Measurements from ENCODE around the gene TTYH2.

Gene TTYH2

GRCh38 chr17:74212913-74213791 is at the start of gene TTYH2:
TTYH2 (plus strand) TSS chr17:74213571; CDS start chr17:74213588, 17 bp downstream.
- TF ChIP-seq GATA2 (IDR thresholded peaks at IDR 0.05; ENCODE audit: low read depth, low read length) (no peak), GATA3 (IDR thresholded peaks at IDR 0.05; ENCODE audit: low read depth, low read length) (no peak)

GRCh38 chr17:74163836-74164235 is 49.5 kb upstream of the TTYH2 start:
- no peak for TF ChIP-seq GATA3 (IDR thresholded peaks at IDR 0.05; ENCODE audit: low read depth, low read length)
- TF ChIP-seq GATA2 (IDR thresholded peaks at IDR 0.05; ENCODE audit: low read depth, low read length), result no peak

GRCh38 chr17:74164446-74165045 is 48.8 kb upstream of the TTYH2 start:
- no peak for TF ChIP-seq GATA2 (IDR thresholded peaks at IDR 0.05; ENCODE audit: low read depth, low read length)
- TF ChIP-seq GATA3 (IDR thresholded peaks at IDR 0.05; ENCODE audit: low read depth, low read length), result no peak

- TF ChIP-seq GATA3 (IDR thresholded peaks at IDR 0.05; ENCODE audit: low read depth, low read length) (no peak), GATA2 (IDR thresholded peaks at IDR 0.05; ENCODE audit: low read depth, low read length) (no peak)
Observed at GRCh38 chr17:74165797-74166365, 47.5 kb upstream of the TTYH2 start.

- TF ChIP-seq GATA3 (IDR thresholded peaks at IDR 0.05; ENCODE audit: low read depth, low read length), result no peak
- TF ChIP-seq GATA2 (IDR thresholded peaks at IDR 0.05; ENCODE audit: low read depth, low read length), result no peak
Observed at GRCh38 chr17:74170924-74171323, 42.4 kb upstream of the TTYH2 start.

- TF ChIP-seq GATA2 (IDR thresholded peaks at IDR 0.05; ENCODE audit: low read depth, low read length) (no peak), GATA3 (IDR thresholded peaks at IDR 0.05; ENCODE audit: low read depth, low read length) (no peak)
Observed at GRCh38 chr17:74172700-74173099, 40.7 kb upstream of the TTYH2 start.

GRCh38 chr17:74176546-74177001 is 36.8 kb upstream of the TTYH2 start:
- no peak for TF ChIP-seq GATA3 (IDR thresholded peaks at IDR 0.05; ENCODE audit: low read depth, low read length)
- no peak for TF ChIP-seq GATA2 (IDR thresholded peaks at IDR 0.05; ENCODE audit: low read depth, low read length)

- TF ChIP-seq GATA2 (IDR thresholded peaks at IDR 0.05; ENCODE audit: low read depth, low read length) (no peak), GATA3 (IDR thresholded peaks at IDR 0.05; ENCODE audit: low read depth, low read length) (no peak)
Observed at GRCh38 chr17:74177018-74177450, 36.3 kb upstream of the TTYH2 start.

- TF ChIP-seq GATA3 (IDR thresholded peaks at IDR 0.05; ENCODE audit: low read depth, low read length), result no peak
- no peak for TF ChIP-seq GATA2 (IDR thresholded peaks at IDR 0.05; ENCODE audit: low read depth, low read length)
Observed at GRCh38 chr17:74179576-74179975, 33.8 kb upstream of the TTYH2 start.

- no peak for TF ChIP-seq GATA3 (IDR thresholded peaks at IDR 0.05; ENCODE audit: low read depth, low read length)
- TF ChIP-seq GATA2 (IDR thresholded peaks at IDR 0.05; ENCODE audit: low read depth, low read length), result no peak
Observed at GRCh38 chr17:74180336-74180735, 33.0 kb upstream of the TTYH2 start.

- TF ChIP-seq GATA3 (IDR thresholded peaks at IDR 0.05; ENCODE audit: low read depth, low read length), result no peak
- TF ChIP-seq GATA2 (IDR thresholded peaks at IDR 0.05; ENCODE audit: low read depth, low read length), result no peak
Observed at GRCh38 chr17:74181341-74181740, 32.0 kb upstream of the TTYH2 start.

- TF ChIP-seq GATA2 (IDR thresholded peaks at IDR 0.05; ENCODE audit: low read depth, low read length) (no peak), GATA3 (IDR thresholded peaks at IDR 0.05; ENCODE audit: low read depth, low read length) (no peak)
Observed at GRCh38 chr17:74182041-74182723, 31.2 kb upstream of the TTYH2 start.

- no peak for TF ChIP-seq GATA3 (IDR thresholded peaks at IDR 0.05; ENCODE audit: low read depth, low read length)
- no peak for TF ChIP-seq GATA2 (IDR thresholded peaks at IDR 0.05; ENCODE audit: low read depth, low read length)
Observed at GRCh38 chr17:74183411-74183810, 30.0 kb upstream of the TTYH2 start.

Measured in SH-SY5Y (cell line).